GM21515 (cell line): ENCODE results near the gene KLHL24.
"Not testable (repeated sequence)": the region's sequence is repeated elsewhere in the genome, so short reads cannot be mapped to it uniquely, and the experiment has no call there.

Experiments
- ATAC-seq: cut with Tn5 transposase; IDR thresholded peaks from one replicate; pipeline ENCODE4 v1.9.1; 2021; ENCODE audit not compliant: unreplicated experiment

Gene KLHL24, protein sequence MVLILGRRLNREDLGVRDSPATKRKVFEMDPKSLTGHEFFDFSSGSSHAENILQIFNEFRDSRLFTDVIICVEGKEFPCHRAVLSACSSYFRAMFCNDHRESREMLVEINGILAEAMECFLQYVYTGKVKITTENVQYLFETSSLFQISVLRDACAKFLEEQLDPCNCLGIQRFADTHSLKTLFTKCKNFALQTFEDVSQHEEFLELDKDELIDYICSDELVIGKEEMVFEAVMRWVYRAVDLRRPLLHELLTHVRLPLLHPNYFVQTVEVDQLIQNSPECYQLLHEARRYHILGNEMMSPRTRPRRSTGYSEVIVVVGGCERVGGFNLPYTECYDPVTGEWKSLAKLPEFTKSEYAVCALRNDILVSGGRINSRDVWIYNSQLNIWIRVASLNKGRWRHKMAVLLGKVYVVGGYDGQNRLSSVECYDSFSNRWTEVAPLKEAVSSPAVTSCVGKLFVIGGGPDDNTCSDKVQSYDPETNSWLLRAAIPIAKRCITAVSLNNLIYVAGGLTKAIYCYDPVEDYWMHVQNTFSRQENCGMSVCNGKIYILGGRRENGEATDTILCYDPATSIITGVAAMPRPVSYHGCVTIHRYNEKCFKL

GRCh38 chr3:183635431-183636220, at the start of gene KLHL24:
Gene KLHL24, plus strand, starts transcription at chr3:183635623. Its CDS starts 14,734 bp downstream, at chr3:183650357.
- peak; percentile 90 for ATAC-seq

DNA sequence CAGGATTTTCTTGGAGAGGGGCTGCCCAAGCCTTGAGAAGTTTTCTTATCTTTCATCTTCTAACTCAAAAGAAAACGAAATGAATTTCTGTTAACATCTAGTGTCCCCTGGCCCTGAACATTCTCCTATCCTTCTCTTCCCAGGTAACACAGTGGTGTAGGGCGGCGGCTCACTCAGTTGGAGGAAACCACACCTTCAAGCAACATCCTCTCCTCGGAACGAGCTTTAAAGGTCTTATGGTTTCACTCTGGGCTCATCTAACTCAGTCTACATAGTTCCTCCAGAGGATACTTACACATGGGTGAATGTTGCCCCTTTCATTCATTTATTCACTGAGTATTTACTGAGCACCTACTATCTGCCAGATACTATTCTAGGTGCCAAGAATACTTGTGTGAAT, 48.9 kb upstream of the KLHL24 start:
- ATAC-seq, result no peak

DNA sequence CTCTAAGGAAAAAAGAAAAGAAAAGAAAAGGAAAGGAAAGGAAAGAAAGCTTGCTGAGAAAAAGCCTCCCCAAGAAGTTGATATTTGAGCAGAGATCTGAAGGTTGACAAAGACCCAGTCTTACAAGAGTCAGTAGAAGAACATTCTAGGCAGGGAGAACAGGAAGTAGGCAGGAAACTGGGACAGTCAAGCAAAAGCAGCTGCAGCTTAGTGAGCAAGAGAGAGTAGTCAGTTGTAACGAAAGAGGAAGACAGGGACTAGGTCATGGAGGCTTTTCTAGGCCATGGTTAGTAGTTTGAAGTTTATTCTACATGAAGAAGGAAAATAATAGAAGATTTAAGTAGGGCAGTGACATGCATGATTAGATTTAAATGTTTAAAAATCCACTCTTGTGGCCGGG, 48.1 kb upstream of the KLHL24 start:
- ATAC-seq, result no peak

DNA sequence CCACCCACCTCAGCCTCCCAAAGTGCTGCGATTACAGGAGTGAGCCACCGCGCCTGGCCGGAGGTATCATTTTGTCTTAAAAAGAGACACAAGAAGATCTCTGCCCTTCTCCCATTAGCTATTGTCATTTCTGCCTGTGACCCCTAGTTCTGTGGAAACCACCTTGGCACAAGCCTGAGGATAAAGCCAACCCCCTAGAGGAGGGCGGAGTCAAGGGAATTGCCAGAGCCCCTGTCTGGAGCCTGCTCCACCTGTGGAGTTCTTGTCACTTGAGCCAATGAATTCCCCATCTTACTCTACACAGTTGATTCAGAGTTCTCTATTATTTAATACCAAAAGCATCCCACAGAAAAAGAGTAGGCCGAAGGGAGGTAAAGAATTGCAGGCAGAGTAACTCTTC, 45.0 kb upstream of the KLHL24 start:
- no peak for ATAC-seq

DNA sequence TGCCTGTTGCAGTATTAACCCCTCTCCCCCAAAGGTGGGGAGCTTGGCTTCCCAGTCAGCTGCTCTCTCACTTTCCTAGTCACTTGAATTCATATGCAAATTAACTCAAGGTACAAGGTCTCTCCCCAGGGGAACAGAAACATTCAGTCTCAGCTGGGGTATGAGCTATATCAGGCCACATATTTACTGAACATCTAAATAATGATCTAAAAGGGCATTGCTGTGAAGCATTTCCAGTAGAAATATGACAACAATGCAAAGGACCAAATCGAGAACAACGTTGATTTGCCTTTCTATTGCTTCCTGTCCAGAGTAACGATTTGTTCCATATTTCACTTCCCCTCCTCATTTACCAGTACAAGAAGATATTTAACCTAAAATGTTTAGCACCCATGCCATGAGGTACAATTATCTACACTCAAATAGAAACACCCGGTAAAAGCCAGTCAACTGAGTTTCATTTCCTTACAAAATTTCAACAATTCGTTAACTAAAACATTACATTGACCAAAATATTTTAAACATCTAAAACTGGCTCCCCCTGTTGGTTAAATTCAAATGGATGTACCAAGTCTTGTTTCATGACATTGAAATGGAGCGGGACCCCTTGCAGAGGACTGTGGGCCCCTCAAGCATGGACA, 43.4 kb upstream of the KLHL24 start:
- peak; percentile 85 for ATAC-seq

DNA sequence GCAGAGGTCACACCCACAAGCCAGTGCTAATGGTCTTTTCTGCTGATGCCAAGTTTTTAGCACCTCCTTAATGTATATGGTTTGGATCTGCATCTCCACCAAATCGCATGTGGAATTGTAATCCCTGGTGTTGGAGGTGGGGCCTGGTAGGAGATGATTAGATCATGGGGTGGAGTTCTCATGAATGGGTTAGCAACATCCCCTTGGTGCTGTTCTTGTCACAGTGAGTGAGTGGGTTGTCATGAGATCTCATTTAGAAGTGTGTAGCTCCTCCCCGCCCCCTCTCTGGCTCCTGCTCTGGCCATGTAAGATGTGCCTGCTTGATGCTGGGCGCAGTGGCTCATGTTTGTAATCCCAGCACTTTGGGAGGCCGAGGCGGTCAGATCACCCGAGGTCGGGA, 42.6 kb upstream of the KLHL24 start:
- ATAC-seq, result no peak

DNA sequence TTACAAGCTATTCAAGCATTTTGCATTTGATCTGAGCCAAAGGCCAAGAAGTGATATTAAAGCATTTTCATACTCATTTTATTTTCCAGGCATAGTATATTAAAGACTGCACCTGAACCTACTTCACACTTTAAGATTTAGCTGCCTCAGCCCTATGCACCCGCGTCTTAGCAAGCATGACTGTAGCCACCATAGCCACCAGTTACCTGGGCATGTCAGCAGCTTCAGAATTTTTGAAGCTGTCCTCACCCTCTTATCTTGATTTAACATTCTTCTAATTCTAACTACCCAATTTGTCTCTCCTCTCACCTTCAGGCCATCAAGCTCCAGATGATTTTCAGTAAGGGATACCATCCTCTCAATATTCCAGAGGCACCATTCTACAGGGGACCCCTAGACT, 40.8 kb upstream of the KLHL24 start:
- ATAC-seq, result no peak

- no peak for ATAC-seq
These were observed 37.5 kb upstream of the KLHL24 start for GRCh38 chr3:183597959-183598358.

DNA sequence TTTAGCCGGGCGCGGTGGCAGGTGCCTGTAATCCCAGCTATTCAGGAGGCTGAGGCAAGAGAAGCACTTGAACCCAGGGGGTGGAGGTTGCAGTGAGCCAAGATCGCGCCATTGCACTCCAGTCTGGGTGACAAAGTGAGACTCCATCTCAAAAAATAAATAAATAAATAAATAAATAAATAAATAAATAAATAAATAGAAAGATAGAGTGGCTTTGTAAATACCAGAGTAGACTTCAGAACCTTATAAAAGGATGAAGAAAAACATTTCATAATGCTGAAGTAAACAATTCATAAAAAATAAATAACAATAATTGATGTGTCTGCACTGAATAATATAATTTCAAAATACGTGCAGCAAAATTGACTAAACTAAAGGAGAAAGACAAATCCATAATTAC, 24.1 kb upstream of the KLHL24 start:
- ATAC-seq, result not testable (repeated sequence)

DNA sequence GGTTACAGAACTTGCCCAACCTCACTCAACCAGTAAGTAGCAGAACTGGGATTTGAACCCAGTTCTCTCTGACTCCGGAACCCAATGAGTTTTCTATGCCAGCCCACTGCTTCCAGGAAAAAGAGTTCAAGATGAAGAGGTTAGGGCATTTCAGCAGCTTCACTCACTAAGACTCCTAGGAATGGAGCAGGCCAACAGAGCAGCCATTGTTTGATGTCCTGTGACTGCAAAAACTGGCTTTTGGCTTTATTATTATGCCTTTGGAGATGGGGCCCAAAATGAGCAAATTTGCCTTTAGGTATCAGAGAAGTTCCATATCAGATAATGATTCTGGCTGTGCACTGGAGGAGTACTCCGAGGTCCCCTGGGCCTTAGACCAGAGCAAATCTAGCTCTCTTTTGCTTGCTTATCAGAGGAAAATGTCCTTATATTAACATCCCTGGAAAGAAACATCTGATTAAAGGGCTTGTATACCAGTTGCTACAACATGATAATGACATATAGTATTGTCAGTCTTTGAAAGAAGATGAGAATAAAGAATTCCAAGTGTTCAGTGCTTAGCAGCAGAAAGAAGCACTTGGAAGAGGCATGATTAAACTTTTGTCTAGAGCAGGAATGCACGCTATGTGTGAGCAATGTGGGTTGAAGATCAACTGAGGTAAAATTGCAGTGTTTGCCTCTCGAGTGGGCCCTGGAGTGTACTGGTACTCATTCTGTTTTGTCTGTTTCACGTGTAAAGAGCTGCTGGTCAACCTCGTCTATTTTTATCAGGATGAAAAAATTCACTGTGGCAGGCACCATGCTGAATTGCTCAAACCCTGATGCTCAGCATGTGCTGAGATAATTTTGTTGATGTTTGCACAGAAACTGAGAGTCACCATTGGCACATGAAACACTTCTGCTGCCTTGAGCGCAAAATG, 21.8 kb upstream of the KLHL24 start:
- ATAC-seq, result no peak

GRCh38 chr3:183618542-183618941, 16.9 kb upstream of the KLHL24 start:
- ATAC-seq, result no peak

DNA sequence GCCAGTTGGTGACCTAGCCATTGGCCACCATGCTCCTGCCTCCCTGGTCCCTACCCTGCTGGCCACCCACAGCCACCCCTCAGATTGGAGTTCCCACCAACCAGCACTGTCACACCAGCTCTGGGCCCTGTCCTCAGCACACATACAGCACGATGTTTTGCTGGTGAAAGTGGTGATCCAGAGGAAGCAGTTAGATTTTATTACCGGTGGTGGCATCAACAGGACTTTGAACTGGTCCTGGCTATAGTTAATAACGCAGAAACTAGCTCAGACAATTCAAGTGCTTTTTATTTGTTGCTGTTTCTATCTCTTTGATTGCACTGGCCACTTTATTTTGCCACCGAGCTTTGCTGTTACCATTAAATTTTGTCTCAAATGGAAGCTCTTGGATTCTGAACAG, 16.4 kb upstream of the KLHL24 start:
- ATAC-seq, result no peak

DNA sequence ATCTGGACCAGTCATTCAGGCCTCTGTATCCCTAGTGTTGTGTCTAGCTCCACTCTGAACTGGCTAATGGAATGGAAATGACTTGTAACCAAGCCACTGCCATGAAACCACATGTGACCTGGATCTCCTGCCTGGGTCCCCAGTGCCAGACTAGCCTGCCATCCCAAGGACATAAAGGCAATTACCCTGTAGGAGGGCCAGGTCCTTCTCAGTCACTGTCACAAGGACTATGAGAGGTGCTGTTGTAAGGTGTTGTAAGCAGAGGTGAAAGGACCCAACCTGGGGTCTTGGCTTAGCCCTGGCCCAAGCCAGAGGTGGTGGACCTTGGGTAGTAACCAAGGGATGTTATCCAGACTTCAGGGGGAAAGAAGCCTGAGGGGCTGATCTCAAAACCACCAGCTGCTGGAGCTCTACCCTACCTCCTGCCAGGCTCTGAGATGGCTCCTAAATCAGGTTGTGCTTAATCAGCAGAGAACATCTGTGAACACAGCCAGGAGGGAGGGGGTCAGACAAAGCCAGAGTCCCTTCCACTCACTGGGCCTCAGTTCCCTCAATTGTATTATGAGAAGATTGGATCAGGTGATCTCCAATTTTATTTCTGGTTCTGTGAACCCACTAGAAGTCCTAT, 15.7 kb upstream of the KLHL24 start:
- no peak for ATAC-seq

- ATAC-seq, result no peak
These were observed 15.2 kb upstream of the KLHL24 start for GRCh38 chr3:183620252-183620628.

DNA sequence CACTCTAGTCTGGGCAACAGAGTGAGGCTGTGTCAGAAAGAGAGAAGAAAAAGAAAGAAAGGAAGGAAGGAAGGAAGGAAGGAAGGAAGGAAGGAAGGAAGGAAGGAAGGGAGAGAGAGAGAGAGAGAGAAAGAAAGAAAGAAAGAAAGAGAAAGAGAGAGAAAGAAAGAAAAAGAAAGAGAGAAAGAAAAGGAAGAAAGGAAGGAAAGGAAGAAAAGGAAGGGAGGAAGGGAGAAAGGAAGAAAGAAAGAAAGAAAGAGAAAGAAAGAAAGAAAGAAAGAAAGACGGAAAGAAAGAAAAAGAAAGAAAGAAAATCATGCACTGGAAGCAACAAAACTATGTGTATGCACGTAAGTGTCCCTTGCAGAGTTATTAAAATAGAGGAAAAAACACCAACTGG, 12.9 kb upstream of the KLHL24 start:
- ATAC-seq, result not testable (repeated sequence)

DNA sequence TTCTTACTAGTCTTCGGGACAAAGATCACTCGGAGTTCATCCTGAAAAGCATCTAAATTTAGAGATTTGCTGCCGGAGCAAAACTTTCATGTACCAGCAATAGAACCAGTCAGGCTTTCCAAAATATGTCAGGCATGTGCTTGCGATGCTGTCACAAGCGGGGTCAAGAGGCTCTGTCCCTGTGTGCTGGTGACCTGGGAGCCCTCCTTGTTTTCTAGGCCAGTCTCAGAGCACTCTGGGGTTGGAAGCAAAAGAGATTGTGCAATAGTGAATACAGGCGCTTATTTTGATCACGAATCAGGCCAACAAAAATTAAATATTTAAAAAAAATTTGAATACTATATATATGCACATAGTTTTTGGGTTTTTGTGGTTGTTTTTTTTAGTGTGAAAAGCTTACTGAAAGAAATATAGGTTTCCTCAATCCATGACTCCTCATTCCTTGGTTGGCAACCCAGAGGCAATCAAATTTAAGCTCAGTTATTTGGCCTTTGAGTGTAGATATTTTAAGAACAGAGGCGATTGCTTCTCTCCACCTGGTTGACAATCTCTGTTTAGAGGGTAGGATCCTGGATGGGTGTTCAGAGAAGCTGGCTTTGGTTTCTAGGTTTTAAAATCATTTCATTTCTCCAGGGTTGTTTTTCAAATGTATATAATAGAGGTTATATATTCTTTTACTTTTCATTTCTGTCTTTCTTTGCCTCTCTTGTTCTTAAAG, 8.4 kb upstream of the KLHL24 start:
- no peak for ATAC-seq

DNA sequence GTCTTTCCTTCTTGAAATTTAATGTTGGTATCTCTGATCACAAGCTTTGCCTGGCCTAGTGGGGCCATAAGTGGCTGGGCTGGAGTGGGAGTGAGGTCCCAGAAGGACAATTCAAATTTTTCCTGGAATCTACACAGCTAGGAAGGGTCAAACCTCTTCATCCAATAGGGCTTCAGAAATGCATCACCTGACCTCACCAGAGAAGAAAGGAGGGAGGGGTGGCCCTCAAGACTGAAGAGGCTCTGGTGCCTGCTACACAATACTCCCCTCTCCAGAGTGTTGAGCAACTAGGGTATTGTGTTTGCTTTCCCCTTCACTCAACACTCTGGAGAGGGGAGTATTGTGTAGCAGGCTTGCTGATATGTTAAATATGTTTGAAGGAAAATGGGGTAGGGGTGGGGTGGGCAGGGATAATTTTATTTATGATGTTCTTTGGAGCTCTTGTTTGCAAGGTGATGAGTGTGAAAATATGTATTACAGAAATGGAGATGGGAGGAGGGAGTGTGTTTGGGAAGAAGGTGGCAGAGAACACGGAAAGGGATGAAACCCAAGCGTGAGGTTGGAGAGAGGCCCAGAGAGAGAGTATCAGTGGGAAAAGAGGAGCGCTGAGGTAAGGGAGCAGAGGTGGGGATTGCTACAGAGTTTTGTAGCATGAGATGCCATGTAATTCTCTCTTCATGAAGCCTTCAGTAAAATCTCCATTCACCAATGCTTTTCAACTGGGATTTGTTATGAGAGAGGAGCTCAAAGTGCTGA, 5.7 kb upstream of the KLHL24 start:
- no peak for ATAC-seq

DNA sequence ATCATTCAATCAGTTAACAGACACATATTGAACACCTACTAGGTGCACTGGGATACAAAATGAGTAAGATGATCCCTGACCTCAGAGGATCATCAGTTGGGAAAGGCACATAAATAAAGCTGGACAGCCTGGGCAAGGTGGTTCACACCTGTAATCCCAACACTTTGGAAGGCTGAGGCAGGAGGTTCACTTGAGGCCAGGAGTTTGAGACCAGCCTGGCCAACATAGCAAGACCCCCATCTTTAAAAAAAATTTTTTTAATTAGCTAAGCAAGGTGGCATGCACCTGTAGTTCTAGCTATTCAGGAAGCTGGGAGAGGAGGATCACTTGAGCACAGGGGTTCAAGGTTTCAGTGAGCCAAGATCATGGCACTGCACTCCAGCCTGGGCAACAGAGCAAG, 3.7 kb upstream of the KLHL24 start:
- ATAC-seq, result no peak

DNA sequence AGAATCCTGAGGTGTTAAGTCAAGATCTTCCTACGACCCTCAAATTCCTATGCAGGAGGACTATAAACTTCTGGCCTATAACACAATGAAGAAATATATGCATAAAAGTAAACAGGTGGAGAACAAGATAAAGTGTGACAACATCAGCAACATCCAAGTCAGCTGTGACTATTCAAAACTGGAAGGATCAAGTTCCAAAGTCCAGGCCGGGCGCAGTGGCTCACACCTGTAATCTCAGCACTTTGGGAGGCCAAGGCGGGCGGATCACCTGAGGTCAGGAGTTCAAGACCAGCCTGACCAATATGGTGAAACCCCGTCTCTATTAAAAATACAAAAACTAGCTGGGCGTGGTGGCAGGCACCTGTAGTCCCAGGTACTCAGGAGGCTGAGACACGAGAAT, 2.7 kb upstream of the KLHL24 start:
- ATAC-seq, result not testable (repeated sequence)
